ENCODE measurements around the gene JUP.

- no peak for TF ChIP-seq CTCF (conservative IDR thresholded peaks at IDR 0.05; ENCODE audit: low read depth, low read length)
- no peak for TF ChIP-seq EZH2phosphoT487 (IDR thresholded peaks at IDR 0.05; ENCODE audit: borderline replicate concordance, low read length)
These were observed 61.4 kb downstream of the JUP start for GRCh38 chr17:41725134-41725533.
